NCI-H82 (cell line): Measurements from ENCODE around the gene SCRN2.
A peak's percentile ranks its signal among the peaks of the same experiment; 100 is the strongest.

ENCODE experiments used
- DNase-seq: peaks from one replicate; lab custom pipeline; 2025; lab: John Stamatoyannopoulos, UW

The SCRN2 gene

GRCh38 chr17:47840742-47841487 is at the start of gene SCRN2:
Gene SCRN2, minus strand, starts transcription at chr17:47841273. Its CDS starts 430 bp downstream, at chr17:47840843.
- DNase-seq, result peak; percentile 94

- peak; percentile 92 for DNase-seq
Measured at GRCh38 chr17:47889734-47890529, 48.9 kb upstream of the SCRN2 start.

GRCh38 chr17:47888293-47888692 is 47.2 kb upstream of the SCRN2 start:
- no peak for DNase-seq

- DNase-seq, result no peak
Measured at GRCh38 chr17:47884905-47885730, 44.0 kb upstream of the SCRN2 start.

GRCh38 chr17:47884427-47884740 is 43.3 kb upstream of the SCRN2 start:
- no peak for DNase-seq

DNA sequence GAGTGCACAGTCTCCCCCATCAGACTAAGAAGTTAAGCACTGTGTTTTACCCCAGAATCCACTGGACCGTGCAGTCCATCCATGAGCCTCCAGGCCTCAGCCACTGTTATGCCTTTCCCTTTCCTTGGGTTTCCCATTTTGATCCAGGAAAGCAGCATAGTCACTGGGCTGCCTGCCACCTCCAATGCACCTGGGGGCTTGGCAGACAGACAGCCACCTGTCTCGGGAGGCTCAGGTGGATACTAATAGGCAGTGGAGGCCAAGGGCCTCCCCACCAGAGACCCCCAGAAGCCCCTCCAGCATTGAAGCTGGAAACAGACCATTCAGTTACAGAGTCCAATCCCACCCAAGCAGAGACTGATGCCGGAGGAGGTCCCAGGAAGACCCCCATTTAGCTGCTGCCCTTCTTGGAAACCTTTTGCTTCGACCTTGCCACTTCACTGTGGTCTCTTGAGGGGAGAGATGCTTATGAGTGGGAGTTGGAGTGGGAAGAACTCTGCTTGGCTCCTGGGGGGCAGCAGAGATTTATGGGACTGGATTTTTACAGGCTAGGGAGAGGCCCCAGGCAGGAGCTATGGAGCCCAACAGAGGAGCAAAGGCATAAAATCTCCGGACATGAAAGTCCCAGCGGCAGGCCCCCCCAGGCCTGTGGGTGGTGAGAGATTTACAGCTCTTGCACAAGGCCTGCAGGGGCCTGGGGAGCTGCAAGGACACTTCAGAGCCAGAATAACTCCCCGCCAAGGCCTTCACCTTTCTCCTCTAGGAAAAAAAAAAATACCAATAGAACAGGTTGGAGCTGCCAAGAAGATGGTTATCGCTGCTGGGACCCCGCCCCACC is 42.7 kb upstream of the SCRN2 start:
- DNase-seq, result no peak

- no peak for DNase-seq
Measured at GRCh38 chr17:47882695-47883588, 41.9 kb upstream of the SCRN2 start.

GRCh38 chr17:47882247-47882646 is 41.2 kb upstream of the SCRN2 start:
- no peak for DNase-seq

DNA sequence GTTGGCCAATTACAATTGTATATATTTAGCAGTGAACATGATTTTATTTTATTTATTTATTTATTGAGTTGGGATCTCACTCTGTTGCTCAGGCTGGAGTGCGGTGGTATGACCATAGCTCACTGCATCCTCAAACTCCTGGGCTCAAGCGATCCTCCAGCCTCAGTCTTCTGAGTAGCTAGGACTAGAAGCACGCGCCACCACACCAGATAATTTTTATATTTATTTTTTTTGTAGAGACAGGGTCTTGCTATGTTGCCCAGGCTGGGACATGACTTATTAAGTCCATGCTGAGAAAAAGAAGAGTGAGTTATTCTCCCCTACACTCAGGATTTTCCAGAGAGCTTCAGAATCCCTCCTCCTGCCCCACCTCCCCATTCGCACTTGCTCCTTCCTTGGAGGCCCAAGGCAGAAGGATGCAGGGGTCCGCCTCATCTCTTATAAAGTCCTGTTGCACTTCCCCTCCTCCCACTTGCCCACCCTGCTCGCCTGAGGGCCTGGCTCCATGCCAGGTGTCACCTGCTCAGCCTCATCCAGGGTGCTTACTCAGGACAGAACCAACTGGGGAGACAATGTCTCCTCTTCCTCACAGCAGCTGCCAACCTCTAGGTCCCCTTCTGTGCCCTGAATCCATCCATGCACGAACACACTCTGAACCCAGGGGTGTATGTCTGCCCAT is 38.8 kb upstream of the SCRN2 start:
- no peak for DNase-seq

- no peak for DNase-seq
Measured at GRCh38 chr17:47879028-47879585, 38.0 kb upstream of the SCRN2 start.

DNA sequence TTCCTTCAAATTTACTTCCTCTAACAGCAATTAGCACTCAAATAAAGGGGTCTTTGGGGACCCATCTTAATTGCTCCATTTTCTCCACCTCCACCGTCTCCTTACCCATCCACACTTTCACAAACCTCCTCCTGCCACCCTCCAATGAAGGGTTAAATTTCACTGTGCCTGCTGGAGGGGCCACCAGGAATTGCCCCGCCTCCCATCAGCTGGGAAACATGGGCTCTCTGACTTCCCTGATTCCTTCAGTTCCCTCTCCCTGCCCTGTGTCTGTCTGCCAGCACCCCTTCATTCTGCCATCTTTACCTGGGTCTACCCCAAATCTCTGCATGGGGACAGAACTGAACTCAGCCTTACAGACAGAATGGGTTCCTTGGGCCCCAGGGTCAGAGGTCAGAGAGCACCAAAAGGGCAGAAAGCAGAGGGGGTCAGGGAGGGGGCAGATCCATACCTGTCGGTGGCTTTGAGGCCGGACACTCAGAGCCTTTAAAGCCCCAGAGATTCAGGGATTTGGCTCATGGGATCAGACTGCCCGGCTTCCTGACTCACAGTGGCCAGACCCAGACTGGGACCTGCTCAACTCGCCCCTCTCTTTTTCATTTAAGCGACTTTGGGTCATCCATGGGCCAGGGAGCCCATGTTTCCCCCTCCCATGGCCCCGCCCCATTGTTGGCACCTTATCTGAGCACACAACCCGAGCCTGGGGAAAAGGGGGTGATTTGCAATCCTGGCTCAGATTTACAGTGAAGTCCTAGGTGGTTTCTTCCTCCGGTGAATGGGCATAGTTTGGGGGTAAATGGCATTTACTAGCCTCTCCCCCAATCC is 37.3 kb upstream of the SCRN2 start:
- DNase-seq, result no peak

DNA sequence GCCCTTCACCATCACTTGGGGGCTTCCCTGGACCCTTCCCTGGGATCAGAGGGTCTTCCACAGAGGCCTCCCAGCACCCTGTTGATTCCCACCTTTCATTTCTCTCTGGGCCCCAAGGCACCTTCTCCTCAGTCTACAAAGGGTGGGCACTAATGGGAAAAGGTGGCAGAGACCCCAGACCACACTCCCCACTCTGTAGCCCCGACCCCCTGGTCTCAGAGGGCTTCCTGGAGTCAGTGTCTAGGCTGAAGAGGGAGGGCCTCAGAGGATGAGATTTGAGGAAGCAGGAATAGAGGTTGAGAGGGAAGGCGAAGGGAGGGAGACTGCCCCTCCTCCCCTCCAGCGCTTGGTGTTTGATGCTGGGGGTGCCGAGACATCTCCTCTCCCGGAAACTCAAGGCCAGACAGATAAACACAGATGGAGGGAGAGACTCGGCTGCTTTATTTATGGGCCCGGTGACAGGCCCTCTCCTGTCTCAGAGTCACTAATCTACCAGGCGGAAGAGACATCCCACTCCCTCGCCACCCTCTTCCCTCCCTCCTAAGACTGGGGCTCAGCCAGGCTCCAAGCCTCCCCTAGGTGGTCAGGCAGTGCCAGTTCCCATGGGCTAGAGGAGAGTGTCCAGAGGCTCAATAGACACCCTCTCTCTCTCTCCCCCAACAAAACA is 36.4 kb upstream of the SCRN2 start:
- DNase-seq, result no peak

DNA sequence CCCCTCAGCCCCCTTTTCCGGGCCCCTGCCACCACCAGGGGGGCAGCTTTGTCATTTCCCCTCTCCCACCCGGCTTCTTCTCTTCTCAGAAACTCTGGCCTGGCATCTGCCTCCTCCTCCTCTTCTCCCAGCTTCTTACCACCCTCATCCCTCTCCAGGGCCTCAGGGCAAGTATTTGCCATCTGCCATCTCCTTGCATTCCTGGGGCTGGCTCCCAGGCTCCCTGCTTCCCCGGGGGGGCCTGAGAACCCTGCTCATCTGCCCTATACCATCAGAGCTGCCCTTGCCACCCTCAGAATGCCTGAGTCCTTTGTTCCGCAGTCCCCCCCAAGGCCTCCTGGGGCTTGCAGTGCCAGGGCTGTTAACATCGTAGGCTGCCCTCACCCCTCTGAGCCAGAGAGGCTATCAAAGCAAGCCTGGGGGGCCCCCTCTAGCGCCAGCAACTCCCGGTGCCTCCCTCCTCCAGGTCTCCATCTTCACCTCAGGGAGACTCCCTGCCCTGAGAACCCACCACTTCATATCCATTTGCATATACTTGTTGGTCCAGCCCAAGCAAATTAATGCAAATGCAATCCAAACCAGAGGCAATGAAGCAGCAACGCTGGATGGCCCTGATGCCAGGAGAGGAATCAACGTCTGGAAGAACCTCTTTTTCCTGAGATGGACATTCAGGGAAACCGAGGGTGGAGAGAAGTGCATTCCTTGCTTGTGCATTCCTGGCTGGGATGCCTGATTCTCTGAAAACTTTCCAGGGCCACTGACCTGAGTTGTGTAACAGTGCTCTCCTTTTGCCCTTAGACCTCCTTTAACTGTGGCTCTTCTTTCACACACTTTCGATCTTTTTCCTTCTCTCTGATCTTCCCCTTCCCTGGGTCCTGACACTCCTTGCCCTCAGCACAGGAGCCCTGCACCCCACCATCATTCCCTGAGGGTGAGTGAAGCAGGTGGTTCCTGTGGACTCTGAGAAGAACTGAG is 34.2 kb upstream of the SCRN2 start:
- no peak for DNase-seq

GRCh38 chr17:47873200-47874090 is 32.4 kb upstream of the SCRN2 start:
- DNase-seq, result no peak

DNA sequence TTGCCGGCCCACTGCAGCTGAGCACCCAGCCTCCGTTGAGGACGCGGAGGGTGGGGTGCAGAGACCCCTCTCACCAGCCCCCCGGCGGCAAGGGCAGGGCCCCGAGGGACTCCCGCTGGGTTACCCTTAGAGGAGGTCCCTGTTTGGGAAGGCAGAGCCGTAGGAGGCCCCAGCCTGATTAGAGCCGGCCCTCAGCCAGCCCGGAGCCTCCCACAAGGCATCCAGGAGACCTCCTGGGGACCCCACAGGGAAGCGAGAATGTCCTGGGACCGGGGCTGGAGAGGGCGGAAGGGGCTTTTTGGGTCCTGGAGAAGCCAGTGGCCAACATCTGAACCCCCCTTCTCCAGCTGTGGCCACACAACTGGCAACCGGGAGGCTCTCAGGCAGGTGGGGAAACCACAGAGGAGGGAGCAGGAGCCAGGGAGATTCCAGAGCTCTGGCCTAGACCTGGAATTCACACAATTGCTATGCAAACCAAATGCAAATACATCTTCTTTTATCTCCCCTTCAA is 31.6 kb upstream of the SCRN2 start:
- no peak for DNase-seq
